Pancreas (tissue), 10 donors: Measurements from ENCODE around the gene ZNF525. TPM values are rescaled to one million over a fixed set of nuclear protein-coding genes. Genes with fewer than 3 reads are reported as not detected.
"Not testable (repeated sequence)": the region's sequence is repeated elsewhere in the genome, so short reads cannot be mapped to it uniquely, and the experiment has no call there.

Experiments
- ATAC-seq, 4 donors: fragments of 200-7000 bp; cut with Tn5 transposase; one replicate each; pipeline versions ENCODE4 v1.8.0 to v1.9.1; 2020; ENCODE audit warnings: mild to moderate bottlenecking in 4 of 4, moderate library complexity in 4 of 4
- DNase-seq, 6 donors: peaks; one replicate each; pipeline ENCODE4 v3.0.0-alpha.2; 2020
- FAIRE-seq: peaks from 2 replicates; lab custom pipeline; 2012; peaks lifted over from hg19 to GRCh38; lab: Jason Lieb, UNC
- H3K27ac ChIP-seq, 4 donors: fragments of 200-600 bp; sonication (generic); 1 replicate in 3 of 4; 2 replicates in 1 of 4; pipeline versions ENCODE4 v1.5.0 to v1.8.0; 2020
- H3K27me3 ChIP-seq, 4 donors: fragments of 200-600 bp; one replicate each; pipeline ENCODE4 v1.8.0; 2021
- H3K36me3 ChIP-seq, 3 donors: fragments of 200-600 bp; sonication (generic) in 1 of 3; one replicate each; pipeline versions ENCODE4 v1.5.0 to v1.8.0; 2020 to 2021
- H3K4me1 ChIP-seq, 3 donors: fragments of 200-600 bp; one replicate each; pipeline ENCODE4 v1.8.0; 2021
- H3K4me3 ChIP-seq, 4 donors: fragments of 200-600 bp; sonication (generic) in 2 of 4; one replicate each; pipeline versions ENCODE4 v1.5.0 to v1.8.0; 2020 to 2021
- H3K9me3 ChIP-seq, 4 donors: fragments of 200-600 bp; one replicate each; pipeline ENCODE4 v1.8.0; 2021
- CTCF ChIP-seq, 4 donors: fragments of 200-600 bp; sonication (generic) in 3 of 4; IDR thresholded peaks; one replicate each; pipeline versions ENCODE4 v1.5.0 to v1.8.0; 2021; ENCODE audit warnings: antibody characterized with exemption in 4 of 4
- WGBS, 2 donors: extraction: QIAGEN DNeasy Blood & Tissue Kit; methylation state at CpG; one replicate each; pipeline ENCODE4 v1.1.7; 2013; 5-methylcytosine and 5-hydroxymethylcytosine counted together
- intact Hi-C, 3 donors: fragments of 100-400 bp; cut with DNase I; formaldehyde crosslinking; loops; one replicate each; pipeline versions ENCODE4 v1.11.1 to v1.14.2; 2022
- polyA plus RNA-seq, 2 donors: library from polyadenylated mRNA; stranded (reverse); fragments of 200-250 nt; gene quantifications; one replicate each; pipeline ENCODE4 v1.2.3, GENCODE V29; 2013
- total RNA-seq, 6 donors: library from RNA; stranded (reverse); fragmentation: NEBNext Ultra II Directional in 4 of 6; extraction: Animal tissue kit (Norgen Biotek cat#: 25700) in 4 of 6; gene quantifications; one replicate each; pipeline versions ENCODE4 v1.2.1 to v1.2.4, GENCODE V29; 2021 to 2023
- donor health status: healthy with polysubstance abuse.
- donor health status: DM: no; HTN: no; CAD: no; lungs with moderate emphysema.
- donor health status: DM: no; HTN: no; CAD: no.
- donor health status: control.
- donor health status: control.
- donor health status: Bipolar disorder and iron deficiency.
- donor health status: DM: yes; HTN: yes; CAD: no.
- donor health status: DM: no; HTN: no; CAD: no.
- donor health status: DM: no; HTN: no; CAD: no.
- donor health status: DM: yes; HTN: yes; CAD: no.

The ZNF525 gene
- total and polyA plus RNA-seq, 8 donors: 4.7 to 13.7 (median 7.0) TPM

- no peak for FAIRE-seq
- H3K9me3 ChIP-seq: no peaks in the 10 kb centered on the region
- intact Hi-C loops: no loop called here
- no peaks in the 10 kb centered on the region for H3K27me3 ChIP-seq
- DNase-seq: peak; percentile 90 to 99 (median 96)
- TF ChIP-seq CTCF (IDR thresholded peaks at IDR 0.05): peak; percentile 23 to 65 (median 47)
- H3K27ac ChIP-seq: peak within 1 kb of the TSS; percentile 53 to 80 (median 77)
- H3K36me3 ChIP-seq: peaks cover 0 to 5% (median 0%) of the 10 kb centered on the region in 3 donors
- H3K4me3 ChIP-seq: peak within 1 kb of the TSS; percentile 62 to 91 (median 66)
- peak; percentile 98 to 100 (median 100) for ATAC-seq
- WGBS, 2 donors: 0% methylated on average over 58 of the region's 58 CpGs
- peaks cover 5 to 11% (median 11%) of the 10 kb centered on the region in 3 donors for H3K4me1 ChIP-seq
These were observed 29.7 kb downstream of the ZNF525 start, which contains the start of gene ZNF765 for GRCh38 chr19:53394974-53395839. TSS of gene ZNF765 (plus strand) at chr19:53395149. CDS start at chr19:53398016, 2,867 bp downstream.

GRCh38 chr19:53395840-53396524, 30.5 kb downstream of the ZNF525 start:
- H3K9me3 ChIP-seq, FAIRE-seq, H3K27me3 ChIP-seq, DNase-seq, intact Hi-C loops, H3K36me3 ChIP-seq: not testable (repeated sequence)
- peak in 3 of 4 donors; percentile 14 to 19 (median 17) for ATAC-seq
- Histone ChIP-seq H3K4me3 (peak overlapping the region; percentile 62 to 91 (median 66)), H3K4me1 (peaks cover 5 to 11% (median 11%) of the 10 kb centered on the region in 3 donors), H3K27ac (peak overlapping the region in 2 of 4 donors; percentile 77 to 80)
- WGBS, 2 donors: 0 to 5% methylated on average over 9 of the region's 9 CpGs

GRCh38 chr19:53396525-53396868, 31.0 kb downstream of the ZNF525 start:
- Histone ChIP-seq H3K9me3 (no peaks in the 10 kb centered on the region), H3K27me3 (no peaks in the 10 kb centered on the region), H3K4me1 (peaks cover 5 to 11% (median 11%) of the 10 kb centered on the region in 3 donors), H3K4me3 (peak overlapping the region in 2 of 4 donors; percentile 62 to 91), H3K36me3 (peaks cover 0 to 5% (median 0%) of the 10 kb centered on the region in 3 donors), H3K27ac (no peak overlapping the region)
- no peak for FAIRE-seq
- no peak for DNase-seq
- no peak for TF ChIP-seq CTCF (IDR thresholded peaks at IDR 0.05)
- WGBS, 2 donors: 0 to 6% methylated on average over 1 of the region's 1 CpG
- ATAC-seq: no peak
- intact Hi-C loops: no loop called here

GRCh38 chr19:53397918-53398317, 32.4 kb downstream of the ZNF525 start:
- H3K9me3 ChIP-seq, H3K27me3 ChIP-seq, FAIRE-seq, DNase-seq, H3K4me3 ChIP-seq, H3K27ac ChIP-seq, intact Hi-C loops, ATAC-seq: not testable (repeated sequence)
- H3K36me3 ChIP-seq: peaks cover 0 to 14% (median 6%) of the 10 kb centered on the region in 3 donors
- WGBS, 2 donors: 43 to 58% methylated on average over 1 of the region's 1 CpG
- H3K4me1 ChIP-seq: peaks cover 5 to 11% (median 11%) of the 10 kb centered on the region in 3 donors

GRCh38 chr19:53409505-53410204, 44.1 kb downstream of the ZNF525 start:
- H3K4me3 ChIP-seq: no peak overlapping the region
- H3K27me3 ChIP-seq: no peaks in the 10 kb centered on the region
- ATAC-seq: no peak
- WGBS, 2 donors: 90 to 92% methylated on average over 7 of the region's 7 CpGs
- no peak for FAIRE-seq
- H3K27ac ChIP-seq: no peak overlapping the region
- no peak for DNase-seq
- H3K4me1 ChIP-seq: no peaks in the 10 kb centered on the region
- intact Hi-C loops: no loop called here
- peaks cover 0 to 10% (median 3%) of the 10 kb centered on the region in 4 donors for H3K9me3 ChIP-seq
- H3K36me3 ChIP-seq: peaks cover 3 to 28% (median 14%) of the 10 kb centered on the region in 3 donors
- no peak for TF ChIP-seq CTCF (IDR thresholded peaks at IDR 0.05)

DNA sequence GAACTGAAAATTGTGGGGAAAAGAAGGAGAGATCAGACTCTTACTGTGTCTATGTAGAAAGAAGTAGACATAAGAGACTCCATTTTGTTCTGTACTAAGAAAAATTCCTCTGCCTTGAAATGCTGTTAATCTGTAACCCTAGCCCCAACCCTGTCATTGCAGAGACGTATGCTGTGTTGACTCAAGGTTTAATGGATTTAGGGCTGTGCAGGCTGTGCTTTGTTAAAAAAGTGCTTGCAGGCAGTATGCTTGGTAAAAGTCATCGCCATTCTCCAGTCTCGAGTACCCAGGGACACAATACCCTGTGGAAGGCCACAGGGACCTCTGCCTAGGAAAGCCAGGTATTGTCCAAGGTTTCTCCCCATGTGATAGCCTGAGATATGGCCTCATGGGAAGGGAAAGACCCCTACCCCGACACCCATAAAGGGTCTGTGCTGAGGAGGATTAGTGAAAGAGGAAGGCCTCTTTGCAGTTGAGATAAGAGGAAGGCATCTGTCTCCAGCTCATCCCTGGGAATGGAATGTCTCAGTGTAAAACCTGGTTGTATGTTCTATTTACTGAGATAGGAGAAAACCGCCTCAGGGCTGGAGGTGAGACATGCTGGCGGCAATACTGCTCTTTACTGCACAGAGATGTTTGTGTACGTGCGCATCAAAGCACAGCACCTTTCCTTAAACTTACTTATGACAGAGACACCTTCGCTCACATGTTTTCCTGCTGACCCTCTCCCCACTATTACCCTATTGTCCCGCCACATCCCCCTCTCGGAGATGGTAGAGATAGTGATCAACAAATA, 55.2 kb downstream of the ZNF525 start:
- H3K9me3 ChIP-seq, DNase-seq, H3K27me3 ChIP-seq, FAIRE-seq, H3K4me1 ChIP-seq, ATAC-seq, H3K27ac ChIP-seq, H3K4me3 ChIP-seq, H3K36me3 ChIP-seq: not testable (repeated sequence)
- WGBS, 2 donors: 59 to 62% methylated on average over 11 of the region's 11 CpGs
- intact Hi-C loops: loop anchor here in 1 of 3 donors (10.0 kb wide), 1 partner anchor 324 kb away; no protein-coding TSS in a partner anchor
